Stimulated activated CD4-positive, alpha-beta T cell treated with anti-CD3 and anti-CD28 coated beads, Interleukin-4, amount 100 ng/mL, for 48 hours (primary cell): ENCODE measurements around the gene PAIP2.
"Not testable (repeated sequence)": the region's sequence is repeated elsewhere in the genome, so short reads cannot be mapped to it uniquely, and the experiment has no call there.

Source experiments
- DNase-seq, 2 donors: peaks; one replicate each; pipeline ENCODE4 v3.0.0-alpha.2; 2020; ENCODE audit warnings: low read depth in 2 of 2

PAIP2 gene

GRCh38 chr5:139378101-139378825 lies 36.6 kb downstream of the PAIP2 start:
- no peak for DNase-seq

- no peak for DNase-seq
These were observed 37.3 kb downstream of the PAIP2 start for GRCh38 chr5:139378941-139379361.

- DNase-seq, result no peak
These were observed 38.2 kb downstream of the PAIP2 start for GRCh38 chr5:139379626-139380449.

- DNase-seq, result no peak
These were observed 40.4 kb downstream of the PAIP2 start for GRCh38 chr5:139381837-139382761.

- no peak for DNase-seq
These were observed 41.2 kb downstream of the PAIP2 start for GRCh38 chr5:139382807-139383206.

- DNase-seq, result no peak
These were observed 41.8 kb downstream of the PAIP2 start, which contains the start of gene SLC23A1 for GRCh38 chr5:139383275-139383992. Gene SLC23A1 (minus strand): TSS chr5:139383297. CDS start chr5:139383253, 44 bp downstream.

- DNase-seq, result no peak
These were observed 42.4 kb downstream of the PAIP2 start for GRCh38 chr5:139383993-139384590.

GRCh38 chr5:139384591-139385051 lies 43.0 kb downstream of the PAIP2 start:
- DNase-seq, result no peak

- DNase-seq, result no peak
These were observed 43.7 kb downstream of the PAIP2 start for GRCh38 chr5:139385061-139386049.

- no peak for DNase-seq
These were observed 44.4 kb downstream of the PAIP2 start for GRCh38 chr5:139386050-139386438.

GRCh38 chr5:139386956-139387355 lies 45.3 kb downstream of the PAIP2 start:
- DNase-seq, result not testable (repeated sequence)

- DNase-seq, result no peak
These were observed 46.0 kb downstream of the PAIP2 start for GRCh38 chr5:139387611-139388197.

GRCh38 chr5:139388198-139388821 lies 46.7 kb downstream of the PAIP2 start:
- no peak for DNase-seq

GRCh38 chr5:139389701-139390638 lies 48.3 kb downstream of the PAIP2 start, which contains the start of gene MZB1:
Gene MZB1 (minus strand): TSS chr5:139389913. CDS start chr5:139389856, 57 bp downstream.
- peak; percentile 38 to 46 for DNase-seq

GRCh38 chr5:139390639-139391569 lies 49.2 kb downstream of the PAIP2 start:
- DNase-seq, result no peak
